H9 (cell line): Measurements from ENCODE around the gene ITPR3. TPM values are rescaled to one million over a fixed set of nuclear protein-coding genes. Genes with fewer than 3 reads are reported as not detected.

Experiments
- DNase-seq: peaks from one replicate; pipeline ENCODE4 v3.0.0-alpha.2; 2017
- H2AFZ ChIP-seq: one replicate; pipeline ENCODE4 v1.6.1; 2013; ENCODE audit warnings: mild to moderate bottlenecking, low read length, control low read depth, moderate library complexity
- H2AK5ac ChIP-seq: 2 replicates; pipeline ENCODE4 v1.6.1; 2013; ENCODE audit warnings: low read length, control low read depth, mixed read lengths; ENCODE audit not compliant: insufficient read length
- H2BK120ac ChIP-seq: one replicate; pipeline ENCODE4 v1.6.1; 2013; ENCODE audit warnings: low read depth, mild to moderate bottlenecking, low read length, control low read depth, inconsistent platforms; ENCODE audit not compliant: poor library complexity, severe bottlenecking
- H2BK12ac ChIP-seq: 2 replicates; pipeline ENCODE4 v1.6.1; 2013; ENCODE audit warnings: low read length, control low read depth, mixed read lengths, low read depth; ENCODE audit not compliant: insufficient read length
- H2BK15ac ChIP-seq: 2 replicates; pipeline ENCODE4 v1.6.1; 2013; ENCODE audit warnings: low read depth, low read length, control low read depth
- H2BK20ac ChIP-seq: one replicate; pipeline ENCODE4 v1.6.1; 2013; ENCODE audit warnings: low read depth, mild to moderate bottlenecking, low read length, control low read depth, inconsistent platforms; ENCODE audit not compliant: poor library complexity, severe bottlenecking
- H2BK5ac ChIP-seq: 2 replicates; pipeline ENCODE4 v1.6.1; 2013; ENCODE audit warnings: low read length, control low read depth, mixed read lengths; ENCODE audit not compliant: insufficient read length
- H3K14ac ChIP-seq: 2 replicates; pipeline ENCODE4 v1.6.1; 2013; ENCODE audit warnings: low read length, control low read depth; ENCODE audit not compliant: insufficient read depth
- H3K18ac ChIP-seq: 2 replicates; pipeline ENCODE4 v1.6.1; 2013; ENCODE audit warnings: low read depth, mild to moderate bottlenecking, mixed read lengths, low read length, control low read depth; ENCODE audit not compliant: insufficient read length
- H3K23ac ChIP-seq: 2 replicates; pipeline ENCODE4 v1.6.1; 2013; ENCODE audit warnings: low read length, control low read depth, mixed read lengths, low read depth; ENCODE audit not compliant: insufficient read length
- H3K23me2 ChIP-seq: 2 replicates; pipeline ENCODE4 v1.6.1; 2013; ENCODE audit warnings: low read depth, mild to moderate bottlenecking, mixed read lengths, low read length, control low read depth; ENCODE audit not compliant: insufficient read length, poor library complexity, severe bottlenecking
- H3K27ac ChIP-seq: 2 replicates; pipeline ENCODE4 v1.5.1; 2013; ENCODE audit warnings: low read length, control low read depth, mixed read lengths, low read depth; ENCODE audit not compliant: insufficient read length
- H3K27me3 ChIP-seq: 2 replicates; pipeline ENCODE4 v1.6.1; 2013; ENCODE audit warnings: low read length, control low read depth, inconsistent platforms; ENCODE audit not compliant: insufficient read depth
- H3K4ac ChIP-seq: 2 replicates; pipeline ENCODE4 v1.6.1; 2013; ENCODE audit warnings: low read depth, mild to moderate bottlenecking, control low read depth, inconsistent platforms, low read length, moderate library complexity
- H3K4me1 ChIP-seq: 2 replicates; pipeline ENCODE4 v1.6.1; 2013; ENCODE audit warnings: low read length, control low read depth, inconsistent platforms; ENCODE audit not compliant: insufficient read depth
- H3K4me2 ChIP-seq: 2 replicates; pipeline ENCODE4 v1.6.1; 2013; ENCODE audit warnings: low read length, control low read depth, mixed read lengths; ENCODE audit not compliant: insufficient read length, insufficient read depth
- H3K56ac ChIP-seq: 2 replicates; pipeline ENCODE4 v1.6.1; 2013; ENCODE audit warnings: low read depth, mild to moderate bottlenecking, mixed read lengths, low read length, control low read depth; ENCODE audit not compliant: insufficient read length
- H3K79me1 ChIP-seq: 2 replicates; pipeline ENCODE4 v1.6.1; 2013; ENCODE audit warnings: low read depth, mild to moderate bottlenecking, moderate library complexity, low read length, control low read depth, inconsistent platforms; ENCODE audit not compliant: insufficient read depth, poor library complexity, severe bottlenecking
- H3K79me2 ChIP-seq: 2 replicates; pipeline ENCODE4 v1.6.1; 2013; ENCODE audit warnings: low read length, control low read depth, inconsistent platforms; ENCODE audit not compliant: insufficient read depth
- H3K9ac ChIP-seq: 2 replicates; pipeline ENCODE4 v1.6.1; 2013; ENCODE audit warnings: low read length, control low read depth, mixed read lengths; ENCODE audit not compliant: insufficient read length; ENCODE audit errors: extremely low read depth
- H3K9me3 ChIP-seq: one replicate; pipeline ENCODE4 v1.6.1; 2013; ENCODE audit warnings: low read depth, low read length, inconsistent platforms; ENCODE audit not compliant: control insufficient read depth
- H3T11ph ChIP-seq: one replicate; pipeline ENCODE4 v1.6.1; 2013; ENCODE audit warnings: mild to moderate bottlenecking, low read length, control low read depth, inconsistent platforms
- H4K20me1 ChIP-seq: one replicate; pipeline ENCODE4 v1.6.1; 2013; ENCODE audit not compliant: control insufficient read depth, insufficient read length, insufficient read depth
- H4K5ac ChIP-seq: 2 replicates; pipeline ENCODE4 v1.6.1; 2013; ENCODE audit warnings: low read depth, mild to moderate bottlenecking, mixed read lengths, low read length, control low read depth; ENCODE audit not compliant: insufficient read length
- H4K8ac ChIP-seq: replicated peaks from 2 replicates; pipeline ENCODE4 v1.6.1; 2013; ENCODE audit warnings: low read length, control low read depth, mixed read lengths, low read depth; ENCODE audit not compliant: insufficient read length
- H4K91ac ChIP-seq: 2 replicates; pipeline ENCODE4 v1.6.1; 2013; ENCODE audit warnings: low read depth, mild to moderate bottlenecking, moderate library complexity, mixed read lengths, low read length, control low read depth; ENCODE audit not compliant: insufficient read length
- H3K27ac Mint-ChIP-seq, 3 experiments: 2 replicates in 2 of 3; 3 replicates in 1 of 3; pipeline ENCODE4 v1.8.0; 2020 to 2021; ENCODE audit warnings: mixed read lengths in 3 of 3, mild to moderate bottlenecking in 1 of 3, moderate library complexity in 1 of 3
- H3K27me3 Mint-ChIP-seq: 2 replicates; pipeline ENCODE4 v1.8.0; 2021; ENCODE audit warnings: low read depth, mild to moderate bottlenecking, moderate library complexity, mixed read lengths
- H3K36me3 Mint-ChIP-seq, 3 experiments: 2 replicates in 2 of 3; 3 replicates in 1 of 3; pipeline ENCODE4 v1.8.0; 2020 to 2021; ENCODE audit warnings: low read depth in 3 of 3, mixed read lengths in 3 of 3; ENCODE audit not compliant: insufficient read depth in 1 of 3
- H3K4me1 Mint-ChIP-seq, 2 experiments: 2 replicates each; pipeline ENCODE4 v1.8.0; 2020; ENCODE audit warnings: mixed read lengths in 2 of 2
- H3K4me3 Mint-ChIP-seq, 2 experiments: 2 replicates in 1 of 2; 3 replicates in 1 of 2; pipeline ENCODE4 v1.8.0; 2020 to 2021; ENCODE audit warnings: mild to moderate bottlenecking in 2 of 2, mixed read lengths in 2 of 2, moderate library complexity in 1 of 2
- H3K9me3 Mint-ChIP-seq, 2 experiments: 2 replicates in 1 of 2; 3 replicates in 1 of 2; pipeline ENCODE4 v1.8.0; 2020; ENCODE audit warnings: mild to moderate bottlenecking in 2 of 2, mixed read lengths in 2 of 2, moderate library complexity in 1 of 2
- CTCF ChIP-seq: fragments of 200-600 bp; sonication (generic); conservative IDR thresholded peaks from 3 replicates; pipeline ENCODE4 v1.8.0; 2021; ENCODE audit warnings: antibody characterized with exemption, mild to moderate bottlenecking
- WGBS: extraction: QIAGEN DNeasy Blood & Tissue Kit; methylation state at CpG from one replicate; pipeline ENCODE4 v1.1.7; 2013; ENCODE audit warnings: missing lambda C conversion rate, low lambda C conversion rate, mixed read lengths; ENCODE audit not compliant: insufficient read length; ENCODE audit errors: extremely low coverage; 5-methylcytosine and 5-hydroxymethylcytosine counted together
- total RNA-seq: library from RNA; stranded (reverse); gene quantifications from 2 replicates; pipeline ENCODE4 v1.2.1, GENCODE V29; 2021

ITPR3 gene
- total RNA-seq, 1 experiment from 2014 or later = 40.3 TPM

- H3K27ac Mint-ChIP-seq = no peak overlapping the region
- Histone ChIP-seq H3K18ac (no peak overlapping the region), H3K9me3 (no peaks in the 10 kb centered on the region), H3K79me2 (no peaks in the 10 kb centered on the region; the same call in 1 of the 2 replicates), H3K4me1 (no peaks in the 10 kb centered on the region), H4K8ac (no peak overlapping the region), H3K14ac (no peak overlapping the region), H4K20me1 (no peaks in the 10 kb centered on the region), H4K5ac (no peak overlapping the region), H4K91ac (no peak overlapping the region), H2AK5ac (no peak overlapping the region), H3T11ph (no peak overlapping the region), H3K4ac (no peak overlapping the region), H2AFZ (no peak overlapping the region), H3K9ac (no peak overlapping the region), H2BK12ac (no peak overlapping the region), H2BK5ac (no peak overlapping the region), H3K27ac (no peak overlapping the region), H3K79me1 (peaks cover 4% of the 10 kb centered on the region), H3K27me3 (no peaks in the 10 kb centered on the region), H2BK15ac (no peak overlapping the region), H3K4me2 (no peak overlapping the region), H3K23ac (no peak overlapping the region), H2BK20ac (no peak overlapping the region), H2BK120ac (no peak overlapping the region), H3K56ac (no peak overlapping the region), H3K23me2 (peaks cover 9% of the 10 kb centered on the region)
- TF ChIP-seq CTCF = no peak
- no peak overlapping the region for H3K4me3 Mint-ChIP-seq
- no peak for DNase-seq
- H3K27me3 Mint-ChIP-seq = peaks cover 4% of the 10 kb centered on the region; the same call in 1 of the 2 replicates
- peaks cover 16 to 38% (median 33%) of the 10 kb centered on the region in 3 experiments for H3K36me3 Mint-ChIP-seq
- no peaks in the 10 kb centered on the region for H3K9me3 Mint-ChIP-seq
- peaks cover 19 to 27% of the 10 kb centered on the region in 2 experiments for H3K4me1 Mint-ChIP-seq
- WGBS = no CpG with 5 or more reads among the region's 8 CpGs
These were observed 45.9 kb upstream of the ITPR3 start for GRCh38 chr6:33575211-33575610.
